Smooth muscle cell of the brain vasculature (primary cell): Measurements from ENCODE around the gene CXCL14.

ENCODE experiments used
- DNase-seq: peaks from one replicate; pipeline ENCODE4 v3.0.0-alpha.2; 2012; ENCODE audit warnings: low read depth, low spot score

CXCL14 gene

DNA sequence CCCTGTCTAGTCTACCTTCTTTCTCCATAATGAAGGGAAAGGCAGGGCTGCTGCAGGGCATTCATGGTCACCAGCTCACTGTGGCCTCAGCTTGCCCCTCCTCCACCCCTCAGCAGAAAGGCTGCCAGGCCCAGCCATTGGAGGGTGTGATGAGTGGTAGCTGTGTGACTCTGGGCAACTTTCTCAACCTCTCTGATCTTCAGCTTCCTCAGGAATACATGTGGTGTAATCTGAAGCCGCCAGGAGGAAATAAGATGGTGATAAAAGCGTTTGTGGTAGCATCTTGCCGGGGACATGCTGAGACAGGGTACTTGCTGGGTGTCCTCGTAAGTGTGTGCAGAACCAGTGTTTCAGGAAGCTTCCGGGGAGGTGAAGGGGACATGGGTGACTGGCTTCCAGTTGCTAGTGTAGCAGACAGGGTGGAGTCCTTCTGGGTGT lies 9.8 kb downstream of the CXCL14 start:
- no peak for DNase-seq

DNA sequence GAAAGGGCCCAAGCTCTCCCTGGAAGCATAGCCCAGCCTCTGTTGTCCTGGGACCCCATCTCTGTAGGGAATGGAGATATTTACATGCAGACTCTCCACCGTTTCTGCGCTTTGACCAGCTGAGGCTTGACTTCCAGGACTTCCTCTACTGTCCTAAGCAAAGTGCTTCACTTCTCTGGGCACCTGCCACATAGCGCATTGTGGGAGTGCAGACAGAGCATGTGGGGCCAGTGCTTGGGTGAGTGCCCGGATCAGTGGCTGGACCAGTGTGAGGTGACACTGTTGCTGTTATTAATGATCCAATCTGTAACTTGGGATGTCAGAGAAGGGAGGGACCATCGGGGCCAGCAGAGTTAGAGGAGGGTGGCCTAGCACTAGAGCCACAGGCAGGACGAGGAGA lies 10.5 kb downstream of the CXCL14 start:
- DNase-seq, result no peak

DNA sequence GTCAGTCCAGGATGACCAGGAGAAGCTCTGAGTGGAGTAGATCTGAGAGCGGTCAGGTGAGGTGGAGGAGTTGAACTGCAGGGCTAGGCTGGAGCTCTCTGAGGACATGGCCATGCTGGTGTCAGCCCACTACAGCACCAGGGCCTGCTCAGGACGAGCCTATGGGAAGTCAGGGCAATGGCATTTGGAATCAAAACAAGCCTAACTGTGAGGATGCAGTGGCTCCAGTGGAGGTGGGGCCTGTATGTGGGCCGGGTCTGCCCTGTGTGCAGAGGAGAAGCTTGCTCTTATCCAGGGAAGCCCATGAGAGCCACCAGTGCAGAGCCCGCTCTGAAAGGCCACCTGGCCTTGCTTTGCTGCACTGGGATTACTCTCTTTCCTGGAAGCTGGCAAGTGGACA lies 11.1 kb downstream of the CXCL14 start:
- no peak for DNase-seq

DNA sequence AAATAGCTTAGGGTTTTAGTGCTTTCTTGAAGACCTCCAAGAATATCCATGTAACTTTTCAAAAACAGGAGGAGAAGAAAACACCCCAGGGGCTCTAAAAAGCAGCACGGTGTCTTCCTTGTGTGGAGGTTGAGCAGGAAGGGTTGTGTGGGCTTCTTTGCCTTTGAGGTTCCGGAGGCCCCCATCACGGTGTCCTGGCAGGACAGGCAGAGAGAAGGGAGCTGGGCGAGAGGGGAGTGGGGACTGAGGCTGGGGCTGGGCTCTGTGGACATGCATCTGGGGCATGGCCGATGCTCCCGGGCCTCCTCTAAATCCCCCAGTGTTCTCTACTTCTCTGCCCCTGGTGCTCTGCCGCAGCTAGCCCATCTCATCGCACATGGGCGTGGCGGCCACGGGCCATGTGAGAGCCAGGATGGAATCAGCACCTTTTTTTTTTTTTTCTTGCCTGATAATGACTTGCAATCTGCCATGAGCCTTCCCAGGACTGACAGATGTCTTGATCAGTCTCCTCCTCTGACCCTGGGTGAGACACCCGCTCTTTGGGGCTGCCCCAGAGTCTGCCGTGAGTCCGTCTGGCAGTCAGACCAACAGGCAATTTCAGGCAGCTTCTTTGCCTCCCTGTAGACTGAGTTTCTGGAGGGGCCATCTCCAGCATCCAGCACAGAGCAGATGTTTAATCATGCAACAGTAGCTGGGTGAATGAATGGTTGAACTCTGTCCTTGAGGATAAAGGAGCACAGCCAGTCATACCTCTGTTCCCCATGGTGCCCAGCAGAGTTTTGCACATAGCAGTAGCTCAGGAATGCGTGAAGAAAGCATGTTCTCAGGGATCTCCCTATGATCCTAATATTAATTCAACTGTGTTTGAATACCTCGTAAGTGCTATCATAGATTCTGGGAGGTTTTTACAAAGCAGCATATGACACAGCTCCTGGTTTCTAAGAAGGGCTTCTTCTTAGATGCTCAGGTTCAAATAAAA lies 12.1 kb downstream of the CXCL14 start:
- no peak for DNase-seq

DNA sequence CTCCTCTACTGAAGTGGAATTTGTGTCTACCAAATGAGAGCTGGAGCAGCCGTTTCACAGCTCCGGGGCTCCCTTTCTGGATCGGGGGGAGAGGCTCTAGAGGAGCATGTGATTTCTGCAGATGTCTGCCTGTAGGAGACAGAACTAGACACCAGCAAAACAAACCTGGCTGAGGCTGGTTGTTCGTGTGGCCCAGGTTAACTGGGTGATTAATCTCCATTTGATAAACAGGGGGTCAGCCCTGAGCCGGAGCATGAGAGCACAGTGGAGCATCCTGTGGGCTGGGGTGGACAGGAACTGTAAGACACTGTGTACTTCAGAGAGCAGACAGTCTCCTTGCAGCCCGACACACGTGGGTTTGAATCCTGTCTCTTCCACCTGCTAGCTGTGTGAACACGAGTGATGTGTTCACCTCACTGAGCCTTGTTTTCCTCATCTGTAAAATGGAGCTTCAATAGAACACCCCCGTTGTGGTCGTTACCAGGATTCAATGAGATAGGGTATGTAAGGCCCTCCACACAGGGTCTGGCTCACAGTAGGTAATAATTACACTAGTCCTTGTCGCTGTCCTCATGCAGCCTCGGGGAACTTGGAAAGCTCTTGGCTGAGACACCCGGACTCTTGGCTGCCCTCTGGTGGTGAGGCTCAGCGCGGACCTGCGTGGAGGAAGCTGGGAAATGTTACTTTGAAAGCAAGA lies 12.9 kb downstream of the CXCL14 start:
- DNase-seq, result peak; percentile 32

DNA sequence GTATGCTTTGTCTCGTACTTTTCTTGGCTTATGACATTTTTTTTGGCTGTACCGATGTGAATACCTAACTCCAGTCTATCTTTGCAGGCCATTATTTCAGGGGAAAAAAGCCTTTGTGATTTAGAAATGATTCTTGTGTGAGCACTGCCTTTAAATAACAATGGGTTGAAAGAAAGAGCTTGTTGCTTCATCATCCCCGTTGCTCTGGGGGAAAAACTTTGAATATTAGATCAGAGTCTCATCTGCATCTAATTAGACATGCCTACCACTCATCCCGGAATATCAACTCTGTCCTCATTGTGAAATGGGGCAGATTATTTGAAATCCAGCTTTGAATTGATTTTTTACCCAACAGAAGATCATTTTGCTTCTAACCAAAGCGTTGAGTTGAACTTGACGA lies 13.5 kb downstream of the CXCL14 start:
- DNase-seq, result no peak

DNA sequence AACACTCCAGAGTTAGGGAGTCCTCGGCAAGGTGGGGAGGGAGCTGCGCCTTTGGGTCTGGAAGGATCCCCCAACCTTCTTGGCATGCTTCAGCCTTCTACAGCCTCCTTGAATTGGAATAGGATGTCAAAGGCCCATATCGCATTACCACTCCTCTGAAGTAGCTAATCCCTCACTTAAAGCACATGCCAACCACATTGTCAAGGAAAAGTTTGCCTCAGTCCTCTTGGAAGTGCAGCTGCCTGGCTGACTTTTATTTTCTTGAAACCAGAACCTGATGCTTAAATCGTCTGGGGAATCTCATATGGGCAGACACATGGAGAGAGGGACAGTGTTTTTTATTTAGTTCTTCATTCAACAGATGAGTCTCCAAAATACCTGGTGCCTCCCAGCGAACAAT lies 14.5 kb downstream of the CXCL14 start:
- no peak for DNase-seq

DNA sequence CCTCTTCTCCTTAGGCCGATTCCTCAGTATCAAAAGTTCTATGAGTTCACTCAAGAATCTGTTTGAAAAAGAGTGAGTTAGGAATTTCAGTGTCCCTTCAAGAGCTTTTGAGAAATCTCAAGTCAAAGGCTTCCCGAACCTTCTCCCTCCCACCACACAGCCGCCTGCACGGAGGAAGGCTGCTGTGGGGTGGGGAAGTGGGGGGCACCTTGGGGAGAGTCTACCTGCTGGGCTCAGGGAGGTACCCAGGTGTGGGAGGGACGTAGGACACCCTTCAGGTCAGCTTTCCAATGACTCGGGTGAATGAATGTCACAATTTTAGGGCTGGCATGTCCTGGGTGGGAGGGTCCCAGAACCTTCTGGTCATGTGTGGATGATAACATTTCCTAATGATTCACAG lies 17.5 kb downstream of the CXCL14 start:
- no peak for DNase-seq

DNA sequence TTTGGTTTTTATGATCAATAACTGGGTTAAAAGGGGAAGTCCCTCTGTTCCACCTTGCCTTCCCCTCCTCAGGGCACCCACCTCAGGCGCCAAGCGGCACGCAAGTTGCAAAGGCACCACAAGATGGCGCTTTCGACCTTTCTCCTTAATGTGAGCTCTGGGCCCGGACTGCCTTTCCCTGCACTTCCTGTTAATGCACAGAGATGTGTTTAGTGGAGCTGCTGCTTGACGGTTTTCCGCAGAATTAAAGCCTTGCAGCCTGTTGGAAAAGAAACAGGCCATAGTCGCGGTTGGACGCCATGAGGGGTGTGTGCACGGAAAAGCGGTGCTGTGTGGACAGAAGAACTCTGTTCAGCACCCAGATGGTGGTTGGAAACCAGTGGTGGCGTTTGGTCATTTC lies 17.9 kb downstream of the CXCL14 start:
- DNase-seq, result peak; percentile 40

DNA sequence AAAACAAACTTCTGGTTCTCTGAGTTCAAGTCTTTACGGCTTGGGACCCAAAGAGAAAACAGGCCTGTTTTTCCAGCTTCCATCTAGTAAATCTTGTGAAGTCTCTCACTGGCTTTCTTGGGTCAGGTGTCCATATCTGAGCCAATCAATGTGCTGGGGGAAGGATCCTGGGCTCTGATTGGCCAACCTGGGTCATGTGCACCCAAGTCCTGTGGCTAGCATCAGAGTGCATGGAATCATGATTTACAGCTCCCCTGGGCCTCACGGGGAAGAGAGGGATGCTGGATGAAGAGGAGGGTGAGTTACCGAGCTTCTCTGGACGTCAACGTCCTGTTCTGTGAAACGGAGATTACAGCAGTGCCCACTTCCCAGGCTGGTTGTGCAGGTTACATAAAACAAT lies 19.4 kb downstream of the CXCL14 start:
- DNase-seq, result no peak

DNA sequence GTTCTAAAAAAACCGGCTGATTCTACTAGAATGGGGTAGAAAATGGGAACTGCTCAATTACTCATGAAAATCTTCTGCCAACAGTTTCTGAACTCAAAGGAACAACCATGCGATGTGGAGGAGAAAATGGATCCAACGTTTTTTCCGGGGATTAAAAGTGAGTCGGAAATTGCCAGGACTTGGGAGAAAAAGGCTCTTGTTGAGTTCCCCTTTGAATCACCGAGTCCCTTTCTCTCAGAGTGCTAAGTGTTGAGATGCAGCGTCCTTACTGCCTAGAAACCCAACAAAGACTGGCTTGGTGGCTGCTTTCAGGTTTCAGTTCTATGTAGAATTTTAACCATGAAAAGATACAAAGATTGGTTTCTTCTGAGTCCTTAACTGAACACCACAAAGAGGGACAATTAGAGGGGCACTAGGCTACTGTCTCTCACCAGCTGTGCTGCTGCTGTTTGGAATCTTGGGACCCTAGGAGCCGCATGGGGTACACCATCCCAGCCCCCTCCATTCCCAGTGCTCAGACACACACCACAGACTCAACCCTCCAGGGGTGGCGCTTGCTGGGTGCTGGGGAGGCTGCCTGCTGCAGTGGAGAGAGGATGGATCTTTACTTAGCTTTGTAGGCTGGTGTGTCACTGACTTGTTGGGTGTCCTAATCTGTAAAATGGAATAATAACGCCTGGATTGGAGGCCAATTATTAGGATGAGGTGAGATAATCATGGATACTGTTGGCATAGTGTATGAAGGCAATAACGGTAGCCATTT lies 21.5 kb downstream of the CXCL14 start:
- no peak for DNase-seq

DNA sequence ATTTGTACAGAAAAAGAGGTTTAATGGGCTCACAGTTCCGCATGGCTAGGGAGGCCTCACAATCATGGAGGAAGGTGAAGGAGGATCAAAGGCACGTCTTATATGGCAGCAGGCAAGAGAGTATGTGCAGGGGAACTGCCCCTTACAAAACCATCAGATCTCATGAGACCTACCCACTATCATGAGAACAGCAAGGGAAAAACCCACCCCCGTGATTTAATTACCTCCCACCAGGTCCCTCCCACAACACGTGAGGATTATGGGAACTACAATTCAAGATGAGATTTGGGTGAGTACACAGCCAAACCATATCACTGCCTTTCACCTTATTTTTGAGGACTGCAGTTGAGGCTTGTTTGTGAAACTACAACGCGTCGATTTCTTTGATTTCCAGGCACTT lies 22.2 kb downstream of the CXCL14 start:
- DNase-seq, result no peak

DNA sequence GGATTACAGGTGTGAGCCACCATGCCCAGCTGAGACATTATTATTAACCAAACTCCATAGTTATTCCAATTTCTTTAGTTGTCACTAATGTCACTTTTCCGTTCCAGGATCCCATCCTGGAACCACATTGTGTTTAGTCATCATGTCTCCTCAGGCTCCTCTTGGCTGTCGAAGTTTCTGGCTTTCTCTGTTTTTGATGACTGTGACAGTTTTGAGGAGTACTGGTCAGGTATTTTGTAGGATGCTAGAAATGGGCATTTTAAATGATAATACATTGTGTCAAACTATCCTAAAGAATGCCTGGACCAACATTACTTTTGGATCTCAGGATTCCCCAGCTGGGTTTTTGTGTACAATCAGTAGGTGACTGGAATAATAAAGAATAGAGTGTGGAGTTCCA lies 23.3 kb downstream of the CXCL14 start:
- DNase-seq, result no peak

DNA sequence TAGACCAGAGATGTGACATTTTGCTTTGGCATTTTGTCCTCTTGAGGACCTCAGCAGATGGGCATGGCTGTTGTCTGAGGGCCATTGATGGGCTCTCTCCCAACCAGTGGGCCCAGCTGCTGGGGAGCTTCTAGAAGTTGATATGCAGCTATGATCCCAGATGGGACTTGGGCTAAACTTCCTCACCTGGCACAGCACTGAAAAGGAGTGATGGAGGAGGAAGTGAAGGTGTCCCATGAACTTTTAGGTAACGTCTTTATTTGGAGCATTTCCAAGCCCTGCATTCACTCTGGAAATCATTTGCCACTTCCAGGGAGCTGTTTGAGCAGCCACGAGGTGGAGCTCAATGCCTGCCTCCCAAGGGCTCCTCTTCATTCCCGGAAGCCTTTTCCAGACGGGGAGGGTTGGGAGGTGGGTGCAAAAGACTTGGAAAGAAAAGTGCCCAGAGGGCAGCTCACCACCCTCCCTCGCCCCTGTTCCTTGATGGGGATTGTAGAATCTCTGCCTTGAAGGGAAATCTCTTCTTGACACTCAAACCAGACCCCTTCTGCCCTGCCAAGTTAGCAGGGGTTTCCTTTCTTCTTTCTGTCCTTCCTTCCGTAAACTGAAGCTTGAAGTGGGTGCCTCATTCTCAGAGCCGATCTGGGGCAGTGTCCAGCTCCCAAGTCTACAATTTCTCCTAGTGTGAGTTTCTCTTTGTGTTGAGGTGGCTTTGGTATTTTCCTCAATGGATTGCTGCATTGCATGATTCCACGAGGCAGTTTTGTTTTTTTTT lies 24.9 kb downstream of the CXCL14 start:
- no peak for DNase-seq

DNA sequence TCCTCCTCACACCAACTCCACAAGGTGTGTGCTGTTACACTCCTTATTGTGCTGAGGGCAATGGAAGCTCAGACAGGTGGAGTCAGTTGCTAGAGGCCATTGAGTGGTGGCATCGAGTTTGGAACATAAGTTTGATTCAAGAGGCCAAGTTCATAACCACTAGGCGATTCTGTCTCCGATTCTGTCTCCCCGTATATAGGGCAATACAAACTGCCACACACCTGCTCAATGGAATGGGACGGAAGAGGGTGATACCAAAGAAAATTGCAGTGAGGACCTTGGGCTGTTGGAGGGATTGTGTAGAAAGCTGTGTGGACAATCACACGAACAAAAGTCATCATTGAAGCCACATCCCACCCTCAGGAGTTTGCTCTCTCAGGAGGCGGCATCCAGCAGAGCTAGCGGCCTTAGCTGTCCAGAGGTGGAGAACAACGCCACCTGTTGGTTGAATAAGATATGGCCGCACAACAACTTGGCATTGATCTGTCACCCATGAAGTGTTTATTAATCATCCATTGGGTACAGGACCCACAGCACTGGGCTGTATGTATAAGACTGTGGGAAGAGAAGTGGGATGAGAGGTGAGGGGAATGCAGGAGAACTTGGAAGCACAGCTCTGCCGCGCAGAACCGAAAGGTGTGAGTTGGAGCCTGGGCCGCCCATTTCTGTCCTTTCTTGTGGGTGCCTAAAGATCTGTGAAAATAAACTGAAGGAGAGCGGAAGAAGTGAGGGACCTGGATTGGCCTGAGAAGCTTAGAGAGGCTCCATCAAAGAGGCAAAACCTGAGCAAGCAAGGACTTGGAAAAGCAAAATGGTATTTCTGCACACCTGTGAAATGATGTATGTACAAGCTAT lies 27.0 kb downstream of the CXCL14 start:
- DNase-seq, result peak; percentile 23

DNA sequence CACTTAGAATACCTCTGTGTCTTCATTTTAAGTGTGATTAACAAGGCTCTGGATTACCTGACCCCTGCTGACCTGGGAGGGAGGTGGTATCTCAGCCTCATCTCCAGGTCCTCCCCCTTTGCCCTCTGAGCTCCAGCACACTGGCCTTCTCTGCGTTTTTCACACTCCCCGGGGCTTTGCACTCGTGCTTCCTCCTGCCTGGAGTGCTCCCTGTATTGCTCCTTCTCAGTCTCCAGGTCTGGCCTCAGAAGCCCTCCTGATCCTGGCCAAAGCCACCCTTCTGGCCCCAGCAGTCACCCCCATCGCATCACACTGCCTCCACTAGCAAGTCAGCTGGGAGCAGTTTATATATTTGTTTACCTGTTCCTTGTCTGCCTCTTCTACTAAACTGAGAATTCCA lies 29.4 kb downstream of the CXCL14 start:
- DNase-seq, result no peak

DNA sequence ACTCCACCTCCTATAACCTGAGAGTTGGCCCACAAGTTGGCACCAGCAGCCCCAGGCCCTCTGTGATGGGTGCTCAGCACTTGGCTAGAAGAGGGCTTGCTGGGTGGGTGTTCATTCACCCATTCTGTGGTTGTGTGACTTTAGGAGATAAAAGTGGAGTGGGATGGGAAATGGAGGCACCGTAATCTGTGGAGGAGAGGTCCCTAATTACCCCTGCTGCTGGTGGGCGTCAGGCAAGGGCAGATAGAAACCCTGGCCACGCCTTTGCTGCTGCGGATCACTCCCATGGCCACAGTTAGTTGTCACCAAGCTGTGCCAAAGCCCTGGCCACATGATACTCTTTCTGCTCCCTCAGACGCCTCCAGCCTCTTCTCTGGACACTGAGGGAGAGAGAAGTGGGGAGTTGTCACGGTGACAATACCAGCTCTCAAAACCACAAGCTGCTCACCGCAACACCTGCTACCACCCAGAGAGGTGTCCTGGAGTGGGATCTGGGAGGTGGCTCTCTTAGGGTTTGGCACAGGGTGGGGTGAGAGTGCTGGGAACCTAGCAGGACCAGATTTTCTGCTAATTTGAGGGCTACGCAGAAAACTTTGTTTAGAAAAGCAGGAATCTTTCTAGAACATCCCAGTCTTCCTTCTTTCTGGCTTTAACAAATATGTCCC lies 31.1 kb downstream of the CXCL14 start:
- no peak for DNase-seq

DNA sequence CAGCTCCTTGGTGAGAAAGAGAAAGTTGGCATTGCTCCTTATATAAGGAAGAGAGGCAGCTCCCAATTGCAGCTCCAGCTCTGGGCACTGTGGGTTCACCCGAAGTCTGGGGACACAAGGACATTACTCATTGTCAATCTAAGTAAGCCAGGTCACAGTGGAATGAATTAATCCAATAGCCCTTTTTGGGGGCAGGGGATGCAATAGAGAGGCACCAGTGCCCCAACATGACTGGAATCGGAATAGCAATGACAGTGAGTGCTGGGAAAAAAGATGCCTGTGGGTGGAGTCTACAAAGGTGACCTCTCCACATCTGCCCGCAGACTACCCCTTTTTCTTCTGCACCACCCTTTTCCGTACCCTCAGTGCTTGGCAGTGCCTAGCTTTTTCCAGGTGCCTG lies 31.9 kb downstream of the CXCL14 start:
- DNase-seq, result no peak

DNA sequence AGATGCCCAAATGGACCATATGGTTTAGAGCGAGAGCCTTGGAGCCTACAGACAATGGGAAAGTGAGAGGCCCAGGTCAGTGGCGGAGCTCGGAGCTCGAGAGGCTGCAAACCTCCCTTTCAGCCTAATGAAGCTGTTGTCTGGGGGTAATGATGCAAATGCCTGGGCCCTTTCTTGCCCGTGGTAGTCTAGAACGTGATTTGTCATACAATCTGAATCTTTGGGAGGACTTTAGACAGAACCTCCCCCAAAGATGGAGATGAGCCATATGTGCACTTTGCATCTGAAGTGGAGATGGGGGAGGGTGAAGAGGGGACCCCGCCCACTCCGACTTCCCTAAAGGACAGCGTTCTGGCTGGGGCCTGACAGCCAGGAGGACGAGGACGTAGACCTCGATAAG lies 32.7 kb downstream of the CXCL14 start:
- no peak for DNase-seq

DNA sequence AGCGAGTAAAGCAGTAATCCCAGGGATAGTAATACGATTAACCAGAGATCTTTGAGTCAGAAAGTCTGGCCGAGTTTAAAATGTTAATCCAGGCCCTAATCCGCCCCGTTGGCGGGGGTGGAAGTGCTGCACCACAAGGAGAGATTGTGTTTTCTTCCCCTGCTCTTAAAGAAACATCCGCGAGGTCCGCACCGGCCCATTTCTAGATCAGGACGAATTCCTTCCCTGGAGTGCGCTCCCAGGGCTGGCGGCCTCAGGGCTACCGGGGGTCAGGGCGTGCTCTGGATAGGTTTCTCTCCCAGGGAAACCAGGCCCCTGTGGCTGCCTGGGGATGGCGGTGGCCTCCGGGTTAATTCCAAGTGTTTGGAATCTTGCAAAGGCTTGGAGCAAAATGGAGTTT lies 33.7 kb downstream of the CXCL14 start:
- no peak for DNase-seq
